Neuronal stem cell (in vitro differentiated cells): ENCODE data around the gene NELL1.

Experiments
- DNase-seq: peaks from one replicate; pipeline ENCODE4 v3.0.0-alpha.2; 2013; ENCODE audit warnings: low spot score
- H2AFZ ChIP-seq: one replicate; pipeline ENCODE4 v1.6.1; 2013; ENCODE audit warnings: mild to moderate bottlenecking, low read length, inconsistent platforms
- H2AK5ac ChIP-seq: 2 replicates; pipeline ENCODE4 v1.6.1; 2013; ENCODE audit warnings: low read depth, mild to moderate bottlenecking, inconsistent platforms, low read length, moderate library complexity, mixed read lengths
- H2BK120ac ChIP-seq: 2 replicates; pipeline ENCODE4 v1.6.1; 2013; ENCODE audit warnings: low read depth, mild to moderate bottlenecking, inconsistent platforms, low read length, moderate library complexity, mixed read lengths
- H2BK12ac ChIP-seq: one replicate; pipeline ENCODE4 v1.6.1; 2013; ENCODE audit warnings: low read length, inconsistent platforms
- H2BK15ac ChIP-seq: 2 replicates; pipeline ENCODE4 v1.6.1; 2013; ENCODE audit warnings: mild to moderate bottlenecking, low read length, inconsistent platforms, mixed read lengths
- H2BK5ac ChIP-seq: one replicate; pipeline ENCODE4 v1.6.1; 2013; ENCODE audit warnings: inconsistent platforms, mild to moderate bottlenecking, low read length, moderate library complexity
- H3K14ac ChIP-seq: one replicate; pipeline ENCODE4 v1.6.1; 2013; ENCODE audit warnings: low read length, inconsistent platforms
- H3K18ac ChIP-seq: 2 replicates; pipeline ENCODE4 v1.6.1; 2013; ENCODE audit warnings: low read length, inconsistent platforms
- H3K23ac ChIP-seq: 2 replicates; pipeline ENCODE4 v1.6.1; 2013; ENCODE audit warnings: low read depth, mild to moderate bottlenecking, mixed read lengths, low read length, inconsistent platforms; ENCODE audit not compliant: poor library complexity
- H3K27ac ChIP-seq: replicated peaks from 3 replicates; pipeline ENCODE4 v1.5.1; 2013; ENCODE audit warnings: low read length, inconsistent platforms
- H3K27me3 ChIP-seq, 3 experiments: 2 replicates each; pipeline ENCODE4 v1.6.1; 2013; ENCODE audit warnings: low read length in 3 of 3, mild to moderate bottlenecking in 2 of 3, inconsistent platforms in 1 of 3, low read depth in 1 of 3, mixed read lengths in 1 of 3, moderate library complexity in 1 of 3; ENCODE audit not compliant: control insufficient read depth in 3 of 3, insufficient read depth in 3 of 3
- H3K36me3 ChIP-seq, 2 donors: replicated peaks in 1 of 2; 2 replicates each; pipeline ENCODE4 v1.6.1; 2013; ENCODE audit warnings: low read length in 2 of 2; ENCODE audit not compliant: control insufficient read depth in 2 of 2, insufficient read depth in 2 of 2
- H3K4ac ChIP-seq: 2 replicates; pipeline ENCODE4 v1.6.1; 2013; ENCODE audit warnings: inconsistent platforms, mild to moderate bottlenecking, low read length, moderate library complexity
- H3K4me1 ChIP-seq, 2 donors: 1 replicate in 1 of 2; 2 replicates in 1 of 2; pipeline ENCODE4 v1.6.1; 2013; ENCODE audit warnings: low read length in 2 of 2, low read depth in 1 of 2; ENCODE audit not compliant: control insufficient read depth in 2 of 2, insufficient read depth in 1 of 2
- H3K4me2 ChIP-seq: one replicate; pipeline ENCODE4 v1.6.1; 2013; ENCODE audit warnings: mild to moderate bottlenecking, low read length, inconsistent platforms; ENCODE audit not compliant: insufficient read depth, poor library complexity, severe bottlenecking
- H3K4me3 ChIP-seq, 2 donors: 2 replicates each; pipeline ENCODE4 v1.5.1; 2013; ENCODE audit warnings: low read length in 2 of 2, mild to moderate bottlenecking in 2 of 2, inconsistent platforms in 1 of 2, moderate library complexity in 1 of 2
- H3K79me1 ChIP-seq: one replicate; pipeline ENCODE4 v1.6.1; 2013; ENCODE audit warnings: low read depth, mild to moderate bottlenecking, inconsistent platforms, low read length, moderate library complexity
- H3K9ac ChIP-seq: one replicate; pipeline ENCODE4 v1.6.1; 2013; ENCODE audit warnings: mild to moderate bottlenecking, low read depth, low read length, inconsistent platforms; ENCODE audit not compliant: poor library complexity
- H3K9me3 ChIP-seq, 2 donors: replicated peaks in 1 of 2; 2 replicates each; pipeline versions ENCODE3 to v1.6.1; 2013; ENCODE audit warnings: low read length in 2 of 2, mild to moderate bottlenecking in 2 of 2, inconsistent platforms in 1 of 2, low read depth in 1 of 2, mixed read lengths in 1 of 2, moderate library complexity in 1 of 2; ENCODE audit not compliant: control insufficient read depth in 2 of 2, insufficient read depth in 1 of 2
- H4K8ac ChIP-seq: one replicate; pipeline ENCODE4 v1.6.1; 2013; ENCODE audit warnings: low read depth, mild to moderate bottlenecking, inconsistent platforms, low read length, moderate library complexity
- H4K91ac ChIP-seq: one replicate; pipeline ENCODE4 v1.6.1; 2013; ENCODE audit warnings: low read length, low read depth, mild to moderate bottlenecking, inconsistent platforms; ENCODE audit not compliant: poor library complexity
- WGBS, 2 donors: extraction: QIAGEN DNeasy Blood & Tissue Kit; methylation state at CpG; one replicate each; pipeline ENCODE4 v1.1.7; 2013; ENCODE audit warnings: missing lambda C conversion rate in 2 of 2, mixed read lengths in 1 of 2; ENCODE audit not compliant: insufficient read length in 2 of 2, insufficient replicate concordance in 1 of 2; ENCODE audit errors: extremely low coverage in 2 of 2; 5-methylcytosine and 5-hydroxymethylcytosine counted together

The NELL1 gene

DNA sequence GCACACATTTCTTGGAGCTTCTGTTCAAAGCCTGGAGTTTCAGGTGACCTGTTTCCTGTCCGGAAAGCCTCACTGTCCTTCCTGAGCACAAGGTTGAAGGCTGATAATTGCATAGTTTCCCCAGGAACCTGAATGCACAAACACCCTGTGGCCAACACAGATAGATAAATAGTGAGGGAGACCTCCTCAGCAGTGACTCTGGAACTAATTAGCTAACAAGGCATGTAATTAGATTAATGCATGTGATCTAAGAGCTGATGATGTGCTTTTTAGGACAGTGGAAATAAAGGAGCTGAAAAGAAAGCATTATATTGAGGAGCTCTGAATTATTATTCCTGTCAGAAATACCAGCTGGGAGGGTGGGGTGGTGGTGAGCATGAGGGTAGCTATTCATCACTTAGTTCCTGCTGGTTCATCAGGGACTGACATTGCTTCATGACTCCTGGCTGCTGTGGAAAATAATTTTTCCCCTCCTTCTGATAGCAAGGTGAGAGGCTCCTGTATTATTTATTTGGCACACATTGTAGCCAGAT is 101.1 kb downstream of the NELL1 start:
- no peak overlapping the region for H3K9ac ChIP-seq
- H2BK120ac ChIP-seq: no peak overlapping the region
- H2BK5ac ChIP-seq: no peak overlapping the region
- no peak overlapping the region for H2AK5ac ChIP-seq
- no peaks in the 10 kb centered on the region for H3K27me3 ChIP-seq
- no peak overlapping the region for H3K18ac ChIP-seq
- no peak overlapping the region for H3K14ac ChIP-seq
- no peaks in the 10 kb centered on the region for H3K9me3 ChIP-seq
- no CpG with 5 or more reads among the region's 1 CpG for WGBS, 2 donors
- H2BK12ac ChIP-seq: no peak overlapping the region
- H3K79me1 ChIP-seq: no peaks in the 10 kb centered on the region
- H3K4ac ChIP-seq: no peak overlapping the region
- H3K23ac ChIP-seq: no peak overlapping the region
- H3K4me2 ChIP-seq: no peak overlapping the region
- peaks cover 8 to 14% of the 10 kb centered on the region in 2 donors for H3K4me1 ChIP-seq
- H4K8ac ChIP-seq: no peak overlapping the region
- DNase-seq: no peak
- no peak overlapping the region for H2BK15ac ChIP-seq
- H3K27ac ChIP-seq: no peak overlapping the region
- no peak overlapping the region for H3K4me3 ChIP-seq
- no peak overlapping the region for H2AFZ ChIP-seq
- H3K36me3 ChIP-seq: no peaks in the 10 kb centered on the region
- H4K91ac ChIP-seq: no peak overlapping the region

- no peak overlapping the region for H4K91ac ChIP-seq
- no peak overlapping the region for H2BK5ac ChIP-seq
Observed at GRCh38 chr11:20771026-20771425, 101.6 kb downstream of the NELL1 start.

GRCh38 chr11:20771681-20772080 is 102.3 kb downstream of the NELL1 start:
- Histone ChIP-seq H3K4me1 (peaks cover 8 to 14% of the 10 kb centered on the region in 2 donors), H3K4ac (no peak overlapping the region), H3K9ac (no peak overlapping the region), H3K27me3 (no peaks in the 10 kb centered on the region), H3K79me1 (no peaks in the 10 kb centered on the region), H3K27ac (no peak overlapping the region), H4K91ac (no peak overlapping the region), H2BK120ac (no peak overlapping the region), H3K14ac (no peak overlapping the region), H2BK12ac (no peak overlapping the region), H3K4me2 (no peak overlapping the region), H3K23ac (no peak overlapping the region), H3K4me3 (no peak overlapping the region), H2BK5ac (no peak overlapping the region), H2AK5ac (no peak overlapping the region), H3K18ac (no peak overlapping the region), H3K9me3 (no peaks in the 10 kb centered on the region), H3K36me3 (no peaks in the 10 kb centered on the region), H2BK15ac (no peak overlapping the region), H4K8ac (no peak overlapping the region), H2AFZ (no peak overlapping the region)
- no peak for DNase-seq
- WGBS, 2 donors: no CpG with 5 or more reads among the region's 3 CpGs

More at GRCh38 chr11:20771026-20771425, 101.6 kb downstream of the NELL1 start:
- Histone ChIP-seq H2AK5ac (no peak overlapping the region), H3K4ac (no peak overlapping the region), H3K4me1 (peaks cover 8 to 14% of the 10 kb centered on the region in 2 donors), H3K79me1 (no peaks in the 10 kb centered on the region), H3K14ac (no peak overlapping the region), H3K23ac (no peak overlapping the region), H2BK120ac (no peak overlapping the region), H3K9ac (no peak overlapping the region), H3K27ac (no peak overlapping the region), H3K18ac (no peak overlapping the region), H2BK15ac (no peak overlapping the region), H2AFZ (no peak overlapping the region), H3K36me3 (no peaks in the 10 kb centered on the region), H3K9me3 (no peaks in the 10 kb centered on the region), H3K4me2 (no peak overlapping the region), H4K8ac (no peak overlapping the region), H3K27me3 (no peaks in the 10 kb centered on the region), H3K4me3 (no peak overlapping the region), H2BK12ac (no peak overlapping the region)
- DNase-seq: no peak

- Histone ChIP-seq H3K27me3 (no peaks in the 10 kb centered on the region), H4K91ac (no peak overlapping the region), H2BK12ac (no peak overlapping the region), H2AFZ (no peak overlapping the region), H3K14ac (no peak overlapping the region), H3K4me3 (no peak overlapping the region), H3K9ac (no peak overlapping the region), H3K9me3 (no peaks in the 10 kb centered on the region), H2BK120ac (no peak overlapping the region), H2BK5ac (no peak overlapping the region), H3K4me1 (peaks cover 0 to 1% of the 10 kb centered on the region in 2 donors), H3K4ac (no peak overlapping the region), H2AK5ac (no peak overlapping the region), H3K79me1 (no peaks in the 10 kb centered on the region), H3K36me3 (no peaks in the 10 kb centered on the region), H3K27ac (no peak overlapping the region), H3K23ac (no peak overlapping the region), H3K4me2 (no peak overlapping the region), H2BK15ac (no peak overlapping the region), H4K8ac (no peak overlapping the region), H3K18ac (no peak overlapping the region)
- no peak for DNase-seq
- WGBS, 2 donors: no CpG with 5 or more reads among the region's 2 CpGs
Observed at GRCh38 chr11:20775331-20775730, 105.9 kb downstream of the NELL1 start.
